Lung (tissue), 12 donors: ENCODE results near the gene TBX5. TPM values are rescaled to one million over a fixed set of nuclear protein-coding genes. Genes with fewer than 3 reads are reported as not detected.

Experiments
- ATAC-seq: fragments of 200-7000 bp; cut with Tn5 transposase; one replicate; pipeline ENCODE4 v1.9.1; 2020; ENCODE audit warnings: moderate number of reproducible peaks; ENCODE audit not compliant: insufficient read depth, low FRiP score
- DNase-seq, 3 donors: peaks; one replicate each; pipeline ENCODE4 v3.0.0-alpha.2; 2013 to 2017
- H3K27ac ChIP-seq, 2 donors: one replicate each; pipeline ENCODE4 v1.5.1; 2013; ENCODE audit warnings: mild to moderate bottlenecking in 2 of 2, moderate library complexity in 2 of 2, control low read depth in 1 of 2, inconsistent platforms in 1 of 2, low read depth in 1 of 2, low read length in 1 of 2
- H3K27me3 ChIP-seq, 3 donors: one replicate each; pipeline ENCODE4 v1.5.1; 2013; ENCODE audit warnings: low read length in 2 of 3; ENCODE audit not compliant: control insufficient read depth in 3 of 3, insufficient read depth in 3 of 3
- H3K36me3 ChIP-seq, 4 donors: one replicate each; pipeline ENCODE4 v1.5.1; 2013; ENCODE audit warnings: low read length in 4 of 4, mild to moderate bottlenecking in 1 of 4, moderate library complexity in 1 of 4; ENCODE audit not compliant: control insufficient read depth in 4 of 4, insufficient read depth in 4 of 4
- H3K4me1 ChIP-seq, 5 donors: one replicate each; pipeline ENCODE4 v1.5.1; 2013; ENCODE audit warnings: low read length in 5 of 5, mild to moderate bottlenecking in 2 of 5, moderate library complexity in 1 of 5; ENCODE audit not compliant: control insufficient read depth in 5 of 5, insufficient read depth in 5 of 5
- H3K4me3 ChIP-seq: one replicate; pipeline ENCODE4 v1.5.1; 2013; ENCODE audit warnings: mild to moderate bottlenecking, control low read depth, moderate library complexity
- H3K9ac ChIP-seq, 2 donors: one replicate each; pipeline ENCODE4 v1.5.1; 2013; ENCODE audit warnings: low read length in 2 of 2, control low read depth in 1 of 2; ENCODE audit not compliant: insufficient read depth in 1 of 2
- H3K9me3 ChIP-seq, 4 donors: one replicate each; pipeline ENCODE4 v1.5.1; 2013; ENCODE audit warnings: low read length in 3 of 4, mild to moderate bottlenecking in 1 of 4, moderate library complexity in 1 of 4; ENCODE audit not compliant: control insufficient read depth in 4 of 4, insufficient read depth in 3 of 4
- CTCF ChIP-seq: IDR thresholded peaks from 2 replicates; pipeline ENCODE4 v1.5.1; 2012; ENCODE audit warnings: mild to moderate bottlenecking; ENCODE audit errors: control extremely low read depth, extremely low read depth
- WGBS, 2 donors: extraction: QIAGEN DNeasy Blood & Tissue Kit; methylation state at CpG; one replicate each; pipeline ENCODE4 v1.1.7; 2013; 5-methylcytosine and 5-hydroxymethylcytosine counted together
- polyA plus RNA-seq, 2 donors: library from polyadenylated mRNA; stranded (reverse); fragments of 200-250 nt; gene quantifications; one replicate each; pipeline ENCODE4 v1.2.1, GENCODE V29; 2013
- total RNA-seq, 2 donors: library from RNA; depleted of rRNA in 1 of 2; stranded (reverse); fragments of >200 nt in 1 of 2; gene quantifications; one replicate each; pipeline ENCODE4 v1.2.1, GENCODE V29; 2014 to 2021
- donor health status: control.
- donor health status: control.
- donor health status: Bipolar disorder and iron deficiency.
- donor health status: healthy.
- donor health status: DM: yes; HTN: yes; CAD: no.

The TBX5 gene
- total and polyA plus RNA-seq, 4 donors: 5.6 to 39.7 (median 13.9) TPM

- Histone ChIP-seq H3K27ac (peak overlapping the region; percentile 72 to 92), H3K4me1 (peaks cover 0 to 19% (median 2%) of the 10 kb centered on the region in 5 donors), H3K4me3 (peak overlapping the region; percentile 55), H3K9me3 (peaks cover 0 to 9% (median 0%) of the 10 kb centered on the region in 4 donors), H3K27me3 (peaks cover 19 to 82% (median 25%) of the 10 kb centered on the region in 3 donors), H3K36me3 (peaks cover 0 to 27% (median under 1%) of the 10 kb centered on the region in 4 donors), H3K9ac (peak overlapping the region; percentile 77 to 99)
- no peak for TF ChIP-seq CTCF
- 3 to 5% methylated on average over 38 of the region's 38 CpGs for WGBS, 2 donors
- peak in 1 of 3 donors; percentile 42 for DNase-seq
- ATAC-seq: no peak
Measured at GRCh38 chr12:114404926-114405518, 922 bp downstream of the TBX5 start.

- Histone ChIP-seq H3K9me3 (peaks cover 0 to 14% (median 0%) of the 10 kb centered on the region in 4 donors), H3K27ac (peak overlapping the region; percentile 83 to 92), H3K27me3 (peaks cover 19 to 83% (median 32%) of the 10 kb centered on the region in 3 donors), H3K4me1 (peaks cover 0 to 27% (median 5%) of the 10 kb centered on the region in 5 donors), H3K9ac (peak overlapping the region; percentile 77 to 99), H3K4me3 (peak overlapping the region; percentile 55), H3K36me3 (peaks cover 0 to 31% (median 4%) of the 10 kb centered on the region in 4 donors)
- no peak for ATAC-seq
- WGBS, 2 donors: 7 to 11% methylated on average over 29 of the region's 29 CpGs
- DNase-seq: peak in 2 of 3 donors; percentile 63 to 70
- TF ChIP-seq CTCF: no peak
Measured at GRCh38 chr12:114404083-114404925, 1.6 kb downstream of the TBX5 start.

GRCh38 chr12:114403690-114404066, 2.3 kb downstream of the TBX5 start:
- Histone ChIP-seq H3K27ac (peak overlapping the region; percentile 83 to 92), H3K27me3 (peaks cover 20 to 82% (median 33%) of the 10 kb centered on the region in 3 donors), H3K9ac (peak overlapping the region; percentile 77 to 99), H3K9me3 (peaks cover 0 to 14% (median 0%) of the 10 kb centered on the region in 4 donors), H3K4me3 (no peak overlapping the region), H3K36me3 (peaks cover 0 to 33% (median 6%) of the 10 kb centered on the region in 4 donors), H3K4me1 (peaks cover 0 to 33% (median 6%) of the 10 kb centered on the region in 5 donors)
- no peak for ATAC-seq
- peak; percentile 59 to 79 (median 76) for DNase-seq
- WGBS, 2 donors: 4 to 5% methylated on average over 24 of the region's 24 CpGs
- TF ChIP-seq CTCF: no peak
